ENCODE measurements around the gene CLEC7A. TPM values are rescaled to one million over a fixed set of nuclear protein-coding genes. Genes with fewer than 3 reads are reported as not detected.

The CLEC7A gene
- total RNA-seq, 3 donors from 2014 or later, result 5.2 to 14.7 (median 13.8) TPM

- H3K27me3 ChIP-seq, result no peaks in the 10 kb centered on the region
Observed at GRCh38 chr12:10069099-10069498, 60.9 kb downstream of the CLEC7A start.

DNA sequence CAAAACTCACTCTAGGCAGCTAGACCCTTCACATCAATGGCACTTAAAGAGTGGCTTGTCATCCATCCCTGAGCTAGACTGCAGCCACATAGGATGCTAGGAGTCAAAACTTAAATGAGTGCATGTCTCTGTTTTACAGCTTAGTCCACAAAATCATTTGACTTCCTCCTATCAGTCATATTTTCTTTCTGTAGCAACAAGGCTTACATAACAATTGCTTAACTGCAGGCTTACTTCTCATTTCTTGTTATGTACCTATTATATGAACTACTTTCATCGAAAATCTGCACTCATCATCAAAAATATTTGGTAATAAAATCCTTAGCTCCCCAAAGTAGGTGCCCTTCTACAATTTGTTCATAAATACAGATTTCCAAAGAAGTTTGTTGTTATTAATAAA lies 61.4 kb downstream of the CLEC7A start:
- no peak overlapping the region for H3K4me3 ChIP-seq

More at GRCh38 chr12:10069099-10069498, 60.9 kb downstream of the CLEC7A start:
- no peak for DNase-seq (ENCODE audit: low spot score in 2 of 2)
- no peak overlapping the region for H3K4me3 ChIP-seq
- no peaks in the 10 kb centered on the region for H3K36me3 ChIP-seq
- peak overlapping the region; percentile 22 to 80 for H3K27ac ChIP-seq
- no peaks in the 10 kb centered on the region for H3K4me1 ChIP-seq
- no peaks in the 10 kb centered on the region for H3K9me3 ChIP-seq
- TF ChIP-seq POLR2A (IDR thresholded peaks at IDR 0.05) (no peak), POLR2AphosphoS5 (IDR thresholded peaks at IDR 0.05) (no peak), CTCF (IDR thresholded peaks at IDR 0.05) (no peak)
- intact Hi-C loops (cut with DNase I; ENCODE audit: low total_unique reads), result no loop called here

DNA sequence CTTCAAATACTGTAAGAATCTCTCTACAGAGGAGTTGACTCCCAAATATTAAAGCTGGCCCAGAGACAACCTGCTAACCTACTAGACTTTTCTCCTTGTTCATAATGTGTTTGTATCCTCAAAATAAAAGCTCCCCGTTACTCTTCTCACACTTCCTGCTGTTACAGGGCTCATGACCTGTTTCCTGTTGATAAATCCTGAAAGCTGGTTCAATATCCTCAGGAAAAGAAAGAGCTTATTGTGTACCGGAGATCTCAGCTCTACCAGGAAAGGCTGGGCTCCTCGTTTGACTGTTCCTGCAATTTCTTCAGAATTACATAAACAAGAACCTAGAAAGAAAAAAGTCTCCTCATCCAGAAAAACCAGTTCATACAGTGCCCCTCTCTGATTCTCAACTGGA lies 62.1 kb downstream of the CLEC7A start:
- Histone ChIP-seq H3K4me1 (no peaks in the 10 kb centered on the region), H3K9me3 (no peaks in the 10 kb centered on the region), H3K36me3 (no peaks in the 10 kb centered on the region), H3K27me3 (no peaks in the 10 kb centered on the region), H3K27ac (peak overlapping the region in 1 of 2 donors; percentile 22), H3K4me3 (no peak overlapping the region)
- DNase-seq (ENCODE audit: low spot score in 2 of 2), result no peak
- TF ChIP-seq POLR2AphosphoS5 (IDR thresholded peaks at IDR 0.05), result peak in 2 of 3 donors; percentile 15 to 43
- no peak for TF ChIP-seq CTCF (IDR thresholded peaks at IDR 0.05)
- intact Hi-C loops (cut with DNase I; ENCODE audit: low total_unique reads), result no loop called here

More for the DNA sequence above, 61.4 kb downstream of the CLEC7A start:
- H3K27me3 ChIP-seq, result no peaks in the 10 kb centered on the region
- no peaks in the 10 kb centered on the region for H3K4me1 ChIP-seq
- peak overlapping the region; percentile 22 to 80 for H3K27ac ChIP-seq
- intact Hi-C loops (cut with DNase I; ENCODE audit: low total_unique reads), result no loop called here
- TF ChIP-seq POLR2A (IDR thresholded peaks at IDR 0.05) (no peak), CTCF (IDR thresholded peaks at IDR 0.05) (no peak), POLR2AphosphoS5 (IDR thresholded peaks at IDR 0.05) (no peak)
- DNase-seq (ENCODE audit: low spot score in 2 of 2), result no peak
- no peaks in the 10 kb centered on the region for H3K36me3 ChIP-seq
- H3K9me3 ChIP-seq, result no peaks in the 10 kb centered on the region

GRCh38 chr12:10067264-10067663 lies 62.7 kb downstream of the CLEC7A start:
- no peak overlapping the region for H3K4me3 ChIP-seq
- no peaks in the 10 kb centered on the region for H3K36me3 ChIP-seq
- H3K4me1 ChIP-seq, result no peaks in the 10 kb centered on the region
- H3K27ac ChIP-seq, result peak overlapping the region in 1 of 2 donors; percentile 20
- TF ChIP-seq POLR2AphosphoS5 (IDR thresholded peaks at IDR 0.05), result no peak
- TF ChIP-seq CTCF (IDR thresholded peaks at IDR 0.05), result no peak
- no peak for TF ChIP-seq POLR2A (IDR thresholded peaks at IDR 0.05)
- no peak for DNase-seq (ENCODE audit: low spot score in 2 of 2)
- H3K9me3 ChIP-seq, result no peaks in the 10 kb centered on the region
- H3K27me3 ChIP-seq, result no peaks in the 10 kb centered on the region
- intact Hi-C loops (cut with DNase I; ENCODE audit: low total_unique reads), result no loop called here

Other genes starting within 250 kb of the CLEC7A start
- not detected for gene KLRF2, start 248.7 kb downstream of the CLEC7A start, total RNA-seq
- not detected for gene CLEC2A, start 197.8 kb downstream of the CLEC7A start, total RNA-seq
- gene CLEC12A, start 158.8 kb downstream of the CLEC7A start, total RNA-seq, result 1 to 10 TPM in 2 of 3 donors, not detected in 1; 1.6 to 1.9 TPM
- not detected for gene CLEC1B, start 131.1 kb downstream of the CLEC7A start, total RNA-seq
- under 1 TPM in 1 of 3 donors, not detected in 2; 0.16 TPM for gene CLEC12B, start 119.6 kb downstream of the CLEC7A start, total RNA-seq
- gene CLEC9A, start 99.5 kb downstream of the CLEC7A start, total RNA-seq, result not detected
- 1 to 10 TPM; 1.9 to 6.9 (median 4.3) TPM for gene CLEC1A, start 31.2 kb downstream of the CLEC7A start, total RNA-seq
- gene OLR1, start 41.9 kb upstream of the CLEC7A start, total RNA-seq, result 10 to 100 TPM in 1 of 3 donors, 1 to 10 TPM in 1, not detected in 1; 3.3 to 17.1 TPM
- gene TMEM52B, start 48.8 kb upstream of the CLEC7A start, total RNA-seq, result under 1 TPM in 2 of 3 donors, not detected in 1; 0.33 to 0.44 TPM
- 100 to 1,000 TPM; 146 to 182 (median 155) TPM for gene GABARAPL1, start 82.7 kb upstream of the CLEC7A start, total RNA-seq
- gene KLRD1, start 177.7 kb upstream of the CLEC7A start, total RNA-seq, result 1 to 10 TPM in 2 of 3 donors, under 1 TPM in 1; 0.96 to 2.5 (median 2.3) TPM